Epithelial cell of esophagus (primary cell): Measurements from ENCODE around the gene RANGAP1.

Experiments
- DNase-seq: peaks from one replicate; pipeline ENCODE4 v3.0.0; 2010; ENCODE audit warnings: low read depth
- H3K4me3 ChIP-seq: 2 replicates; pipeline ENCODE4 v1.5.1; 2011; ENCODE audit warnings: mild to moderate bottlenecking, low read length, control low read depth
- CTCF ChIP-seq: IDR thresholded peaks from 2 replicates; pipeline ENCODE4 v1.5.1; 2011; ENCODE audit warnings: low read depth, mild to moderate bottlenecking, low read length, control low read depth, inconsistent platforms; ENCODE audit not compliant: insufficient read depth; ENCODE audit errors: missing control alignments

RANGAP1 gene

GRCh38 chr22:41273128-41273527 is 12.9 kb downstream of the RANGAP1 start:
- no peak overlapping the region for H3K4me3 ChIP-seq
- no peak for TF ChIP-seq CTCF
- DNase-seq: peak; percentile 61

GRCh38 chr22:41271787-41272186 is 14.2 kb downstream of the RANGAP1 start:
- TF ChIP-seq CTCF: peak; percentile 37
- H3K4me3 ChIP-seq: no peak overlapping the region
- peak; percentile 47 for DNase-seq

GRCh38 chr22:41267958-41268357 is 18.0 kb downstream of the RANGAP1 start:
- no peak for DNase-seq
- H3K4me3 ChIP-seq: no peak overlapping the region
- TF ChIP-seq CTCF: no peak

GRCh38 chr22:41264408-41264941 is 21.5 kb downstream of the RANGAP1 start:
- H3K4me3 ChIP-seq: no peak overlapping the region
- no peak for DNase-seq
- TF ChIP-seq CTCF: no peak

GRCh38 chr22:41263704-41264103 is 22.3 kb downstream of the RANGAP1 start:
- TF ChIP-seq CTCF: no peak
- peak; percentile 43 for DNase-seq
- H3K4me3 ChIP-seq: no peak overlapping the region

GRCh38 chr22:41262250-41262765 is 23.7 kb downstream of the RANGAP1 start:
- no peak for DNase-seq
- no peak for TF ChIP-seq CTCF
- no peak overlapping the region for H3K4me3 ChIP-seq

GRCh38 chr22:41261541-41262249 is 24.3 kb downstream of the RANGAP1 start:
- TF ChIP-seq CTCF: no peak
- H3K4me3 ChIP-seq: no peak overlapping the region
- no peak for DNase-seq
